ENCODE data around the gene TUBGCP2.
"Not testable (repeated sequence)": the region's sequence is repeated elsewhere in the genome, so short reads cannot be mapped to it uniquely, and the experiment has no call there.

TUBGCP2 gene

DNA sequence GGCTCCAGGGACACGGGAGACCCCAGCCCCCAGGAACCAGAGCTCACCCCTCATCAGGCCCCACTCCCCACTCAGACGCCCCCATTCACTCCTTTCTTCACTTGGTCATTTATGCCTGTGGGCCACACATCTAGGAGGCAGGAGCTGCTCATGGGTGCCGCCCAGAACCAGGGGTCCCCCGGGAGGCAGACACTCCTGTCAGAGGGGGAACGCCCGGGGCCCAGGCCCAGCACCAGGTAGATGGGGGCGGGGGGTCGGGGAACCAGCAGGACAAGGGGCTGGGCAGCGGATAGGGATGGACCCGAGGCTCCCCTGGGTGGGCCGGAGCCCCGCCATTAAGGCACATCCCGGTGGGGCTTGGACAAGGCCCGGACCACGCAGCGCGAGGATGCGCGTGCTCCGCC lies 16.2 kb upstream of the TUBGCP2 start:
- no peak for DNase-seq (ENCODE audit: low read depth, low spot score)

DNA sequence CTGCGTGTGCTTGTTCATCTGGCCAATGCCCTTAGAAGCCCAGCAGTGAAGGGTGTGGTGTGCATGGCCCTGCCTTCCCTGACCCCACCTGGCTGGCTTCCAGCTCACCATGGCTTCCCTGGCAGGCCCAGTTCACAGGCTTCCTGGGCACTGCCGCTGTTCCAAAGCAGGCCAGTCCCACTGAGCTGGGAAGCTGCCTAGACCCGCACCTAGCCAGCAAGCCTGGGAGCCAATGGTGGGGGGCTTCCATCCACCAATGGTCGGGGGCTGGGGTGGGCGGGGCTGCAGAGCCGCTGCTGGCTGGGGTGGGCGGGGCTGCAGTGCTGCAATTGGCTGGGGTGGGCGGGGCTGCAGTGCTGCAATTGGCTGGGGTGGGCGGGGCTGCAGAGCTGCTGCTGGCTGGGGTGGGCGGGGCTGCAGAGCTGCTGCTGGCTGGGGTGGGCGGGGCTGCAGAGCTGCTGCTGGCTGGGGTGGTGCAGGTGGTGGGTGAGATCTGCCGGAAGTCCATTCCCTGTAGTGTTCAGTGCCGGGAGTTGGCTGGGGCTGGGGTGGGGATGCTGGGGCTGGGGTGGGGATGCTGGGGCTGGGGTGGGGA lies 15.6 kb upstream of the TUBGCP2 start:
- peak; percentile 59 for DNase-seq (ENCODE audit: low read depth, low spot score)

GRCh38 chr10:133322064-133322709 lies 13.5 kb upstream of the TUBGCP2 start:
- DNase-seq (ENCODE audit: low read depth, low spot score): not testable (repeated sequence)

DNA sequence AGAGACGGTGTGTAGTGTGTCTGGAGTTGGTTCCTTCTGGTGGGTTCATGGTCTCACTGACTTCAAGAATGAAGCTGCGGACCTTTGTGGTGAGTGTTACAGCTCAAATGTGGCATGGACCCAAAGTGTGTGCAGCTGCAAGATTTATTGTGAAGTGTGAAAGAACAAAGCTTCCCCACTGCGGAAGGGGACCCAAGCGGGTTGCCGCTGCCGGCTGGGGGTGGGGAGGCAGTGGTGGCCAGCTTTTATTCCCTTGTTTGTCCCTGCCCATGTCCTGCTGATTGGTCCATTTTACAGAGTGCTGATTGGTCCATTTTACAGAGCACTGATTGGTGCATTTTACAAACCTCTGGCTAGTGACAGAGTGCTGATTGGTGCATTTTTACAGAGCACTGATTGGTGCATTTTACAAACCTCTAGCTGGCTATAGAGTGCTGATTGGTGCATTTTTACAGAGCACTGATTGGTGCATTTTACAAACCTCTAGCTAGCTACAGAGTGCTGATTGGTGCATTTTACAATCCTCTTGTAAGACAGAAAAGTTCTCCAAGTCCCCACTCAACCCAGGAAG lies 12.3 kb upstream of the TUBGCP2 start:
- not testable (repeated sequence) for DNase-seq (ENCODE audit: low read depth, low spot score)

GRCh38 chr10:133318494-133319127 lies 9.9 kb upstream of the TUBGCP2 start:
- peak; percentile 83 for DNase-seq (ENCODE audit: low read depth, low spot score)

DNA sequence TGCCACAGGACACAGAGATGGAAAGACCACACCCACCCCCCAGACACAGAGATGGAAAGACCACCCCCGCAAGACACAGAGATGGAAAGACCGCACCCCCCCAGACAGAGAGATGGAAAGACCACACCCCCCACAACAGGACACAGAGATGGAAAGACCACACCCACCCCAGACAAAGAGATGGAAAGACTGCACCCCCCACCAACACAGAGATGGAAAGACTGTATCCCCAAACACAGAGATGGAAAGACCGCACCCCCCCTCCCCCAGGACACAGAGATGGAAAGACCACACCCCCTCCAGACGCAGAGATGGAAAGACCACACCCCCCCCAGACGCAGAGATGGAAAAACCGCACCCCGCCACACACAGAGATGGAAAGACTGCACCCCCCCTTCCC lies 8.1 kb upstream of the TUBGCP2 start:
- DNase-seq (ENCODE audit: low read depth, low spot score): no peak

- no peak for DNase-seq (ENCODE audit: low read depth, low spot score)
Observed at GRCh38 chr10:133316266-133316665, 7.6 kb upstream of the TUBGCP2 start.

GRCh38 chr10:133315847-133316246 lies 7.2 kb upstream of the TUBGCP2 start:
- no peak for DNase-seq (ENCODE audit: low read depth, low spot score)

- DNase-seq (ENCODE audit: low read depth, low spot score): no peak
Observed at GRCh38 chr10:133314911-133315310, 6.2 kb upstream of the TUBGCP2 start.

- no peak for DNase-seq (ENCODE audit: low read depth, low spot score)
Observed at GRCh38 chr10:133313192-133313591, 4.5 kb upstream of the TUBGCP2 start.

DNA sequence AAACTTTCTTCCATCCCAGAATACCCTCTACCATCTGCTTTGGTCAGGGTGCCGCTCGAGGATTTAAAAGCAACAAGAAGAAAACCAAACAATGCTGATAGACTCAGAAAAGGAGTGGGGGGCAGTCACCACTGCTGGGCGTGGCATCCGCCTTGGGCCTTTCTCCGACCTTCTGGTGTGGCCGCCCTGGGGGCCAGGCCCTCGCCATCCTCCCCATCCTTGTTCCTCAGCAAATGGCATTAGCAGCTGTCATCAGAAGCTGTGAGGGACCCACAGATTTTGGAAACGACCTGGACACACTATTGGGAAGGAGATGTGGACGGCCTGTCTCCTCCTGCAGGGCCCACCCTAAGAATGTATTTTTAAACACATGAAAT lies 4.1 kb upstream of the TUBGCP2 start:
- no peak for DNase-seq (ENCODE audit: low read depth, low spot score)

DNA sequence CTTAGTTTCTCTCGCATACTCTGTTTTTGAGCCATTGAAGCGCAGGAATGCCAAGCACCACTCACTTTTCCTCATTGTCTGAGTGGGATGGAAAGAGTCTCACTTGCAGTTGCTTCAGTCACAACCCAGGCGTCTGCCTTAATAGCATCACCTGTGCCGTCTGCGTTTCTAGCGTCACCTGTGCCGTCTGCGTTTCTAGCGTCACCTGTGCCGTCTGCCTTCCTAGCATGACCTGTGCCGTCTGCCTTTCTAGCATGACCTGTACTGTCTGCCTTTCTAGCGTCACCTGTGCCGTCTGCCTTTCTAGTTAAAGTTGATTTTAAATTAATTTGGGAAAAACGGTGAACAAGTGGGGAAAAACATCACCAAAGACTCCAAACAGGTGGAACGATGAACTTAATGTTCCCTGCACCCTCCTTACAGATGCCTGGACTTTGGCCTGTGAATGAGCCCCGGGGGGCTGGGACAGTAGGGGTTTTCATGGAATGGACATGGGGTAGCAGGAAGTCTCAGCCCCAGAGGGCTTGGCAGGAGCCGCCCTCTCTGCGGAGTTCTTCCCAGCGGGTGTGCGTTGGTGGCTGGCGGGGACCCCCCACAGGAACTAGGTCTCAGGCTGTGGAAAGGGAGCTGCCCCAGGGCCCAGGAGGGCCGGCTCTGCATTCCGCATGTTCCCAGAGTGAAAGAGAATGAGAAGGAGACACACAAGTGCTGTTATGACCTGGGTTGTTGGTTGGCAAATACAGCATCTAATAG lies 3.5 kb upstream of the TUBGCP2 start:
- DNase-seq (ENCODE audit: low read depth, low spot score): no peak

GRCh38 chr10:133311570-133311969 lies 2.9 kb upstream of the TUBGCP2 start:
- DNase-seq (ENCODE audit: low read depth, low spot score): no peak

DNA sequence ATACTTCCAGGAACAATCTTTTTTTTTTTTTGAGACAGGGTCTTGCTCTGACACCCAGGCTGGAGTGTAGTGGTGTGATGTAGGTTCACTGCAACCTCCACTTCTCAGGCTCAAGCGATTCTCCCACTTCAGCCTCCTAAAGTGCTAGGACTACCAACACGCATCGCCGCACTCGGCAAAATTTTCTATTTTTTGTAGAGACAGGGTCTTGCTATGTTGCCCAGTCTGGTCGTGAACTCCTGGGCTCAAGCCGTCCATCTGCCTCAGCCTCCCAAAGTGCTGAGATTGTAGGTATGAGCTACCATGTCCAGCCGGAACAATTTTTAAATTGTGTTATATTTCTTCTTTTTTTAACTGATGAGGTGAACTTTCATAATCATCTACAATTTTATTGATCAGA lies 2.1 kb upstream of the TUBGCP2 start:
- DNase-seq (ENCODE audit: low read depth, low spot score): no peak

- no peak for DNase-seq (ENCODE audit: low read depth, low spot score)
Observed at GRCh38 chr10:133310399-133310755, 1.7 kb upstream of the TUBGCP2 start.

DNA sequence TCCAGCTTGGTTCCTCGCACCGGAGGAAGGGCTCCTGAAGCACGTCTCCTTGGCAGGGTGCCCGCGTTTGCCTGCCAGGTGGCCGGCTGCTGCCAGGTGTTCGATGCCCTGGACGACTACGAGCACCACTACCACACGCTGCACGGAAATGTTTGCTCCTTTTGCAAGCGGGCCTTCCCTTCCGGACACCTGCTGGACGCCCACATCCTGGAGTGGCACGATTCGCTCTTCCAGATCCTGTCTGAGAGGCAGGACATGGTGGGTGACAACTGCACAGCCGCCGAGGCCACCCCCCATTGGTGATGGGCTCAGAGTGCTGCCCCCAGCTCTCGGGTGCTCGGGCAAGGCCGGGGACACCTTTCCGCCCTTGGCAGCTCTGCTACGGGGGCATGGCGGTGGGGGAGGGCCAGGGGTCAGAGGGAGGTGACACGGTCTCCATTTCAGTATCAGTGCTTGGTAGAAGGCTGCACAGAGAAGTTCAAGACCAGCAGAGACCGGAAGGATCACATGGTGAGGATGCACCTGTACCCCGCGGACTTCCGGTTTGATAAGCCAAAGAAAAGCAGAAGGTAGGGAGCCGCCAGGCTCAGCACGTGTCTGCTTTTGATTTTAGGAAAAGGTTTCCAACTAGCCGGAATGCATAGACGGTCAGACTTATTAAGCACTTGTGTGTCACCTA lies 1.2 kb upstream of the TUBGCP2 start:
- no peak for DNase-seq (ENCODE audit: low read depth, low spot score)

DNA sequence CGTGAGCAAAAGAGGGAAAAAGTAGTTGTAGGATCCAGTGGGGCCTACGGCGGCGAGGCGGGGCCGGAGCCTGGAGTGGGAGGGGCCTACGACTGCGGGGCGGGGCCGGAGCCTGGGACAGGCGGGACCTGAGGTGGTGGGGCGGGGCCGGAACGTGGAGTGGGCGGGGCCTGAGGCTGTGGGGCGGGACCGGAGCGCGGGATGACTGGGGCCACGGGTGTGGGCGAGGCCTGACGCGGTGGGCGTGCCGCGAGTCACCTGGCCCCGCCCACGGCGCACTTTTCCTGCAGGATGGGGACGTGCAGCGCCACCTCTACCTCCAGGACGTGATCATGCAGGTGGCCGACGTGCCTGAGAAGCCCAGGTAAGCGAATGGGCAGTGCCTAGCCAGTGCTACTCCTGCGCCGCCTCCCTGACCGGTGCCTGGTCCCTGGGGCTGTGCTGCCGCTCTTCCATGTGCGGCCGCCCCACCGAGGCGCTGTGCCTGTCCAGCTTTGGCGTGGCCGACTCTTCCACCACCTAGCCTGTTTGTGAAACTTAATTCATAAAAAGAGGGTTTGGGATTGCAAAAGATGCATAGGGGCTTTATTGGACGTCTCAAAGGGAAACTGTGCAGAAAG lies 538 bp upstream of the TUBGCP2 start:
- DNase-seq (ENCODE audit: low read depth, low spot score): peak; percentile 89

DNA sequence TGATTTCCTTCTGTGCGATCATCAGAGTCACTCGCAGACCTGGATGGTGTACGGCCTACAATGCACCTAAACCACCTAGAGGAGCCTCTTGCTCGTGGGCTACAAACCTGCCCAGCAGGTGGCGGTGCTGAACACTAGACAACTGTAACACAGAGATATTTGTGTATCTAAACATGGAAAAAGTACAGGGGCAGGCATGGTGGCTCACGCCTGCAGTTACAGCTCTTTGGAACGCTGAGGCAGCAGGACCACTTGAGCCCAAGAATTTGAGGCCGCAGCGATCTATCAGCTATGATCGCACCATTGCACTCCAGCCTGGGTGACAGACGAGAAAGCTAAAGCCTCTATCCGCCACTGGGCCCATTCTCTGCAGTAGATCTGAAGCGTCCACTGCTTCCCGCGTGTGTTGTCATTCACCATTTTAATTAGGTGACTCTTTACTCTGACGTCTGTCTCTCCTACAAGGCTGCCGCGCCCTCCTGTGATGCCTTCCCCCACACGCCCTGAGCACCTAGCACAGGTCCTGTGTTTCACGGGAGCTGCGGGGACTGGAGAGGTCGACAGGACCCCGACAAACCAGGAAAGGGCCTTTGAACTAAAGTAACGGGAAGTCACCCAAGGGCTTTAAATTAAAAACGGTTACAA lies 774 bp downstream of the TUBGCP2 start:
- peak; percentile 78 for DNase-seq (ENCODE audit: low read depth, low spot score)

GRCh38 chr10:133306941-133307379 lies 1.7 kb downstream of the TUBGCP2 start:
- DNase-seq (ENCODE audit: low read depth, low spot score): no peak

GRCh38 chr10:133306097-133306476 lies 2.6 kb downstream of the TUBGCP2 start:
- no peak for DNase-seq (ENCODE audit: low read depth, low spot score)

DNA sequence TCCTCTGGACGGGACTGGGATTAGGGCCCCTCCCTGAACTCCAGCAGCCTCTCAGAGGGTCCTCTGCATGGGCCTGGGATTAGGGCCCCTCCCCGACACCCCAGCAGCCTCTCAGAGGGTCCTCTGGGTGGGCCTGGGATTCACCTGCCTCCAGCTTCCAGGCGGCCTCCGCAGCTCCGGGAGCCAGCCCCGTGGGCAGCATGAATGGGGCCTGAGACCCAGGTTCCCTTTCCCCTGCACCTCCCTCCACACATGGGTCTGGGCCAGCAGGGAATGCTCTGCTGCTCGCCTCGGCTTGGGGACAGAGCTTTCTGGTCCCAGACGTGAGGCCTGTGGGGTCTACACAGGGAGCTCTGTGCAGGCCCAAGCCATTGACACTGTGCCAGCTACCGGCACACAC lies 5.5 kb downstream of the TUBGCP2 start:
- DNase-seq (ENCODE audit: low read depth, low spot score): no peak

Data from ELF-1 (cell line).